ENCODE data around the gene EGFL7.
A peak's percentile ranks its signal among the peaks of the same experiment; 100 is the strongest.
"Not testable (repeated sequence)": the region's sequence is repeated elsewhere in the genome, so short reads cannot be mapped to it uniquely, and the experiment has no call there.

Gene EGFL7

GRCh38 chr9:136631038-136632000 lies 31.4 kb upstream of the EGFL7 start:
- Mint-ChIP-seq H3K36me3 (no peaks in the 10 kb centered on the region), H3K27ac (no peak overlapping the region), H3K4me3 (no peak overlapping the region), H3K9me3 (no peaks in the 10 kb centered on the region), H3K4me1 (peaks cover 5% of the 10 kb centered on the region)
- peak; percentile 45 to 81 for DNase-seq (ENCODE audit: low spot score in 2 of 2)
- ATAC-seq: peak; percentile 90

GRCh38 chr9:136632072-136632471 lies 30.6 kb upstream of the EGFL7 start:
- ATAC-seq: peak; percentile 41
- H3K36me3 Mint-ChIP-seq; DNase-seq (ENCODE audit: low spot score in 2 of 2); H3K9me3 Mint-ChIP-seq; H3K4me1 Mint-ChIP-seq; H3K27ac Mint-ChIP-seq; H3K4me3 Mint-ChIP-seq: not testable (repeated sequence)

GRCh38 chr9:136632491-136633106 lies 30.1 kb upstream of the EGFL7 start:
- not testable (repeated sequence) for ATAC-seq; H3K36me3 Mint-ChIP-seq; H3K4me1 Mint-ChIP-seq; DNase-seq (ENCODE audit: low spot score in 2 of 2); H3K4me3 Mint-ChIP-seq; H3K9me3 Mint-ChIP-seq; H3K27ac Mint-ChIP-seq

GRCh38 chr9:136634904-136635303 lies 27.8 kb upstream of the EGFL7 start:
- Mint-ChIP-seq H3K27ac (no peak overlapping the region), H3K36me3 (no peaks in the 10 kb centered on the region), H3K4me1 (peaks cover 5% of the 10 kb centered on the region), H3K4me3 (no peak overlapping the region), H3K9me3 (no peaks in the 10 kb centered on the region)
- ATAC-seq (no peak), DNase-seq (ENCODE audit: low spot score in 2 of 2) (no peak)

- H3K4me1 Mint-ChIP-seq: no peaks in the 10 kb centered on the region
Measured at GRCh38 chr9:136640171-136641111, 22.3 kb upstream of the EGFL7 start.

GRCh38 chr9:136642439-136642921 lies 20.2 kb upstream of the EGFL7 start:
- Mint-ChIP-seq H3K9me3 (no peaks in the 10 kb centered on the region), H3K4me1 (no peaks in the 10 kb centered on the region), H3K4me3 (no peak overlapping the region), H3K27ac (no peak overlapping the region), H3K36me3 (no peaks in the 10 kb centered on the region)
- ATAC-seq (no peak), DNase-seq (ENCODE audit: low spot score in 2 of 2) (no peak)

More at GRCh38 chr9:136640171-136641111, 22.3 kb upstream of the EGFL7 start:
- no peaks in the 10 kb centered on the region for H3K9me3 Mint-ChIP-seq
- no peak overlapping the region for H3K4me3 Mint-ChIP-seq
- peak overlapping the region; percentile 37 for H3K27ac Mint-ChIP-seq
- no peak for ATAC-seq
- H3K36me3 Mint-ChIP-seq: no peaks in the 10 kb centered on the region
- DNase-seq (ENCODE audit: low spot score in 2 of 2): no peak

- H3K4me1 Mint-ChIP-seq: no peaks in the 10 kb centered on the region
- no peaks in the 10 kb centered on the region for H3K36me3 Mint-ChIP-seq
- H3K4me3 Mint-ChIP-seq: no peak overlapping the region
- no peak for ATAC-seq
- no peak overlapping the region for H3K27ac Mint-ChIP-seq
- no peaks in the 10 kb centered on the region for H3K9me3 Mint-ChIP-seq
- no peak for DNase-seq (ENCODE audit: low spot score in 2 of 2)
Measured at GRCh38 chr9:136643596-136644342, 18.9 kb upstream of the EGFL7 start.

GRCh38 chr9:136644343-136644592 lies 18.4 kb upstream of the EGFL7 start:
- Mint-ChIP-seq H3K4me1 (no peaks in the 10 kb centered on the region), H3K9me3 (no peaks in the 10 kb centered on the region), H3K36me3 (no peaks in the 10 kb centered on the region), H3K27ac (no peak overlapping the region), H3K4me3 (no peak overlapping the region)
- ATAC-seq: no peak
- no peak for DNase-seq (ENCODE audit: low spot score in 2 of 2)

- Mint-ChIP-seq H3K27ac (no peak overlapping the region), H3K4me1 (no peaks in the 10 kb centered on the region), H3K36me3 (no peaks in the 10 kb centered on the region), H3K9me3 (no peaks in the 10 kb centered on the region), H3K4me3 (no peak overlapping the region)
- ATAC-seq (peak; percentile 92), DNase-seq (ENCODE audit: low spot score in 2 of 2) (peak; percentile 72 to 84)
Measured at GRCh38 chr9:136644593-136645351, 17.9 kb upstream of the EGFL7 start.

- Mint-ChIP-seq H3K36me3 (no peaks in the 10 kb centered on the region), H3K4me1 (no peaks in the 10 kb centered on the region), H3K9me3 (no peaks in the 10 kb centered on the region), H3K27ac (no peak overlapping the region), H3K4me3 (no peak overlapping the region)
- no peak for DNase-seq (ENCODE audit: low spot score in 2 of 2)
- no peak for ATAC-seq
Measured at GRCh38 chr9:136645352-136645902, 17.3 kb upstream of the EGFL7 start.

- no peak for DNase-seq (ENCODE audit: low spot score in 2 of 2)
- Mint-ChIP-seq H3K36me3 (no peaks in the 10 kb centered on the region), H3K4me3 (no peak overlapping the region), H3K4me1 (no peaks in the 10 kb centered on the region), H3K9me3 (no peaks in the 10 kb centered on the region), H3K27ac (no peak overlapping the region)
- no peak for ATAC-seq
Measured at GRCh38 chr9:136645903-136646754, 16.6 kb upstream of the EGFL7 start.

- no peaks in the 10 kb centered on the region for H3K36me3 Mint-ChIP-seq
- ATAC-seq (no peak), DNase-seq (ENCODE audit: low spot score in 2 of 2) (no peak)
- H3K27ac Mint-ChIP-seq: no peak overlapping the region
- H3K9me3 Mint-ChIP-seq: no peaks in the 10 kb centered on the region
- H3K4me3 Mint-ChIP-seq: no peak overlapping the region
- no peaks in the 10 kb centered on the region for H3K4me1 Mint-ChIP-seq
Measured at GRCh38 chr9:136646827-136647711, 15.6 kb upstream of the EGFL7 start.

Data from stimulated activated effector memory CD8-positive, alpha-beta T cell treated with anti-CD3 and anti-CD28 coated beads, Interleukin-12 subunit alpha, Interleukin-12 subunit beta, amount 100 ng/mL, for 72 hours (primary cell).